Hematopoietic multipotent progenitor cell treated with erythropoietin and hydrocortisone succinate and interleukin-3 and kit ligand, for 4 days (in vitro differentiated cells): ENCODE results near the gene ACP7.
"Not testable (repeated sequence)": the region's sequence is repeated elsewhere in the genome, so short reads cannot be mapped to it uniquely, and the experiment has no call there.

ENCODE experiments used
- DNase-seq: peaks from one replicate; pipeline ENCODE4 v3.0.0-alpha.2; 2015

Gene ACP7

GRCh38 chr19:39110263-39110967 lies 26.2 kb downstream of the ACP7 start:
- DNase-seq: peak; percentile 66

- peak; percentile 33 for DNase-seq
Observed at GRCh38 chr19:39111593-39112199, 27.5 kb downstream of the ACP7 start.

- no peak for DNase-seq
Observed at GRCh38 chr19:39112338-39112890, 28.2 kb downstream of the ACP7 start.

GRCh38 chr19:39113199-39113598 lies 29.0 kb downstream of the ACP7 start:
- no peak for DNase-seq

- DNase-seq: no peak
Observed at GRCh38 chr19:39115105-39115847, 31.1 kb downstream of the ACP7 start.

GRCh38 chr19:39117023-39117422 lies 32.9 kb downstream of the ACP7 start:
- DNase-seq: not testable (repeated sequence)

- DNase-seq: no peak
Observed at GRCh38 chr19:39119830-39120229, 35.7 kb downstream of the ACP7 start.

GRCh38 chr19:39122934-39123731 lies 39.0 kb downstream of the ACP7 start:
- no peak for DNase-seq

GRCh38 chr19:39124136-39124764 lies 40.1 kb downstream of the ACP7 start:
- DNase-seq: no peak

- DNase-seq: no peak
Observed at GRCh38 chr19:39125199-39125553, 41.0 kb downstream of the ACP7 start.

GRCh38 chr19:39125554-39126311 lies 41.6 kb downstream of the ACP7 start, which contains the start of gene PAK4:
PAK4 (plus strand) TSS chr19:39125786; CDS start chr19:39169554, 43,768 bp downstream.
- peak; percentile 99 for DNase-seq

GRCh38 chr19:39126312-39127187 lies 42.4 kb downstream of the ACP7 start:
- no peak for DNase-seq

- DNase-seq: no peak
Observed at GRCh38 chr19:39127812-39128515, 43.8 kb downstream of the ACP7 start.

GRCh38 chr19:39128516-39129079 lies 44.4 kb downstream of the ACP7 start:
- DNase-seq: no peak

GRCh38 chr19:39129116-39129515 lies 44.9 kb downstream of the ACP7 start:
- no peak for DNase-seq

- no peak for DNase-seq
Observed at GRCh38 chr19:39130337-39131254, 46.4 kb downstream of the ACP7 start.

- no peak for DNase-seq
Observed at GRCh38 chr19:39131255-39131755, 47.1 kb downstream of the ACP7 start.

GRCh38 chr19:39132344-39132969 lies 48.3 kb downstream of the ACP7 start:
- DNase-seq: no peak
